Caco-2 (cell line): Measurements from ENCODE around the gene SMCO2. TPM values are rescaled to one million over a fixed set of nuclear protein-coding genes. Genes with fewer than 3 reads are reported as not detected.

ENCODE experiments used
- BruUV-seq: library from RNA; stranded (reverse); fragments of 400-500 nt; replicated peaks from 2 replicates; lab custom pipeline; 2021; lab: Mats Ljungman, UMichigan
- CTCF ChIA-PET: fragments of 300-600 bp; sonication (Branson Sonifier 250); formaldehyde crosslinking; loops from one replicate; lab custom pipeline; 2022; ENCODE audit warnings: antibody characterized with exemption; lab: Charles Lee
- POLR2A ChIA-PET: fragments of 300-600 bp; sonication (Branson Sonifier 250); formaldehyde crosslinking; loops from one replicate; lab custom pipeline; 2022; ENCODE audit warnings: antibody characterized with exemption; lab: Charles Lee
- DNase-seq, 2 experiments: peaks; one replicate each; pipeline versions ENCODE4 v3.0.0 to v3.0.0-alpha.2; 2020 to 2022
- H3K27me3 ChIP-seq: replicated peaks from 2 replicates; pipeline ENCODE4 v1.6.0; 2011; ENCODE audit warnings: low read length; ENCODE audit not compliant: control insufficient read depth, insufficient read depth
- H3K36me3 ChIP-seq: 2 replicates; pipeline ENCODE4 v1.5.1; 2011; ENCODE audit warnings: low read length; ENCODE audit not compliant: control insufficient read depth, insufficient read depth
- H3K4me1 ChIP-seq: fragments of 250-450 bp; sonication (Bioruptor Pico); 2 replicates; pipeline ENCODE4 v1.5.1; 2020; ENCODE audit warnings: mild to moderate bottlenecking
- H3K4me3 ChIP-seq: 2 replicates; pipeline ENCODE4 v1.5.1; 2011; ENCODE audit warnings: low read depth, mild to moderate bottlenecking, control low read depth, low read length
- H3K9me3 ChIP-seq: fragments of 250-450 bp; sonication (Bioruptor Pico); 2 replicates; pipeline ENCODE4 v1.5.1; 2020; ENCODE audit warnings: mild to moderate bottlenecking, moderate library complexity
- H3K27ac Mint-ChIP-seq: one replicate; pipeline ENCODE4 v1.8.0; 2022; ENCODE audit warnings: mixed read lengths; ENCODE audit not compliant: unreplicated experiment
- H3K27me3 Mint-ChIP-seq: one replicate; pipeline ENCODE4 v1.8.0; 2022; ENCODE audit warnings: mixed read lengths; ENCODE audit not compliant: insufficient read depth, unreplicated experiment
- H3K36me3 Mint-ChIP-seq: one replicate; pipeline ENCODE4 v1.8.0; 2022; ENCODE audit warnings: mild to moderate bottlenecking, mixed read lengths; ENCODE audit not compliant: insufficient read depth, unreplicated experiment
- H3K4me1 Mint-ChIP-seq: one replicate; pipeline ENCODE4 v1.8.0; 2022; ENCODE audit warnings: low read depth, mixed read lengths; ENCODE audit not compliant: unreplicated experiment
- H3K4me3 Mint-ChIP-seq: one replicate; pipeline ENCODE4 v1.8.0; 2022; ENCODE audit warnings: mild to moderate bottlenecking, moderate library complexity, mixed read lengths; ENCODE audit not compliant: unreplicated experiment
- H3K9me3 Mint-ChIP-seq: one replicate; pipeline ENCODE4 v1.8.0; 2022; ENCODE audit warnings: mixed read lengths; ENCODE audit not compliant: unreplicated experiment
- CTCF ChIP-seq, 2 experiments: fragments of 200-600 bp in 1 of 2; IDR thresholded peaks; 1 replicate in 1 of 2; 2 replicates in 1 of 2; pipeline versions ENCODE4 v1.5.1 to v1.8.0; 2011 to 2022; ENCODE audit warnings: antibody characterized with exemption in 1 of 2, control low read depth in 1 of 2, inconsistent platforms in 1 of 2, low read depth in 1 of 2, low read length in 1 of 2, mild to moderate bottlenecking in 1 of 2, moderate library complexity in 1 of 2; ENCODE audit not compliant: insufficient read depth in 1 of 2, severe bottlenecking in 1 of 2, unreplicated experiment in 1 of 2
- intact Hi-C: fragments of 100-400 bp; cut with micrococcal nuclease; formaldehyde crosslinking; loops from one replicate; pipeline ENCODE4 v1.10.0; 2022; ENCODE audit not compliant: unreplicated experiment
- total RNA-seq: library from RNA; stranded (reverse); gene quantifications from 2 replicates; pipeline ENCODE4 v1.2.3, GENCODE V29; 2022

The SMCO2 gene
- total RNA-seq, 1 experiment from 2014 or later, result 0.93 TPM

DNA sequence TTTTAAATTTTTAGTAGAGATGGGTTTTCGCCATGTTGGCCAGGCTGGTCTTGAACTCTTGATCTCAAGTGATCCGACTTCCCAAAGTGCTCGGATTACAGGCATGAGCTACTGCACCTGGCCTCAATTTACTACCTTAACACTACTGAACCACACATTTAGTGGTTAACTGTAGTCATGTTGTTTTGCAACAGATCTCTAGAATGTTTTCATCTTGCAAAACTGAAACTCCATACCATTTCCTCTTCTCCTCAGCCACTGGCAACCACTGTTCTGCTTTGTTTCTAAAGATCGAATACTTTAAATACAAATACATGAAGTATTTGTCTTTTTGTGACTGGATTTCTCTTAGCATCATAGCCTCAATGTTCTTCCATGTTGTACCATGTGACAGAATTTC, 15.4 kb upstream of the SMCO2 start:
- H3K27me3 ChIP-seq, result no peaks in the 10 kb centered on the region
- DNase-seq, result no peak
- H3K9me3 ChIP-seq, result no peaks in the 10 kb centered on the region
- Mint-ChIP-seq H3K9me3 (peaks cover 8% of the 10 kb centered on the region), H3K27me3 (no peaks in the 10 kb centered on the region), H3K36me3 (no peaks in the 10 kb centered on the region), H3K27ac (no peak overlapping the region), H3K4me3 (no peak overlapping the region), H3K4me1 (peaks cover 21% of the 10 kb centered on the region)
- POLR2A ChIA-PET, result no interaction called here
- CTCF ChIA-PET, result no interaction called here
- no peaks in the 10 kb centered on the region for H3K4me1 ChIP-seq
- BruUV-seq, result no TSS peak
- intact Hi-C loops, result no loop called here
- TF ChIP-seq CTCF (IDR thresholded peaks at IDR 0.05; ENCODE audit: insufficient read depth in 1 of 2, low read depth in 1 of 2, low read length in 1 of 2, severe bottlenecking in 1 of 2, unreplicated experiment in 1 of 2), result no peak
- H3K4me3 ChIP-seq, result no peak overlapping the region
- H3K36me3 ChIP-seq, result no peaks in the 10 kb centered on the region

DNA sequence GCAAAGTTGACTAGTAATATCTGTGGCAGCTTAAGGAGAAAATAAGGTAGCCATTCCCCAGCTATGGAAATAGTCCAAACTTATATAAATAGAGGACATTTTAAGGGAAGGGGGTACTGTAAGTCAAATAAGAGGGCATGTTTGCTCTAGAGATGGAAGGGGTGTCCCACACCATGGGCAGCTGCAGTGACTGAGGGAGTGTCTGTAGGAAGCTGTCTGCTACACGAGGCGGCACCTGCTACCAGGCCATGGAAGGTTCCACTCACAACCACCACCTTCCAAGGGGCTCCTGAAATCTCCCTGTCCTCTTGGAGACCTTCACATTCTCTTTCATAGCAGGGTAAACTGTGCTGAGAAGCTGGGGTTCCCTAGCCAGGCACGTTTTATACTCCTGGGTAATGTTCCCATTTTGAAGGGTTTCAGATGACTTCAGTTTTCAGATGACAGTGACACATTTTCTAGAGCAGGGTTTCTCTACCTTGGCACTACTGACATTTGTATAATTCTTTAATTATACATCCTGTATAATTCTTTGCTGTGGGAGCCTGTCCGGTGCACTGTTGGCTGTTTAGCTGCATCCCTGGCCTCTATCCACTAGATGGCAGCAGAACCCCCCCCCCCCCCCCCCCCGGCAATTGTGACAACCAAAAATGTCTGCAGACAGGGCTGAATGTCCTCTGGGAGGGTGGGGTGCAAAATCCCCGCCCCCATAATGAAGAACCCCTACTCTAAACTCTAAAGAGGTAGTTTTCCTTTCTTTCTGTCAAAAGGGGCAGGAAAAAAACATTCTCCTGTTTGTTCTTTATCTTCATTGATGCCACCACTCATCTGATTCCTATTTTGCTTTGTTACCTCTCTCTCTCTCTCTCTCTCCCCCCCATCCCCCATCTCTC, 11.6 kb upstream of the SMCO2 start:
- Histone ChIP-seq H3K36me3 (no peaks in the 10 kb centered on the region), H3K9me3 (no peaks in the 10 kb centered on the region), H3K27me3 (no peaks in the 10 kb centered on the region), H3K4me3 (no peak overlapping the region), H3K4me1 (0 out of 2 replicates have a peak, but pooled peaks cover 3% of the 10 kb centered on the region)
- intact Hi-C loops, result loop anchor here (1.0 to 2.0 kb wide), 6 partner anchors 54 to 268 kb away; partner anchors contain the start of gene PPFIBP1
- TF ChIP-seq CTCF (IDR thresholded peaks at IDR 0.05; ENCODE audit: insufficient read depth in 1 of 2, low read depth in 1 of 2, low read length in 1 of 2, severe bottlenecking in 1 of 2, unreplicated experiment in 1 of 2), result peak; percentile 53 to 77
- DNase-seq, result peak in 1 of 2 experiments; percentile 19
- CTCF ChIA-PET, result interaction anchor here (0.5 to 1.6 kb wide), 8 partner anchors 9 to 131 kb away, joined by 3 to 17 read pairs (median 4); partner anchors contain the start of gene PPFIBP1
- Mint-ChIP-seq H3K4me1 (peaks cover 16% of the 10 kb centered on the region), H3K36me3 (no peaks in the 10 kb centered on the region), H3K9me3 (peaks cover 8% of the 10 kb centered on the region), H3K27me3 (no peaks in the 10 kb centered on the region), H3K4me3 (no peak overlapping the region), H3K27ac (no peak overlapping the region)
- POLR2A ChIA-PET, result interaction anchor here (0.5 to 1.5 kb wide), 3 partner anchors 89 to 199 kb away, joined by 4 to 7 read pairs (median 6); partner anchors contain the start of gene PPFIBP1
- no TSS peak for BruUV-seq

DNA sequence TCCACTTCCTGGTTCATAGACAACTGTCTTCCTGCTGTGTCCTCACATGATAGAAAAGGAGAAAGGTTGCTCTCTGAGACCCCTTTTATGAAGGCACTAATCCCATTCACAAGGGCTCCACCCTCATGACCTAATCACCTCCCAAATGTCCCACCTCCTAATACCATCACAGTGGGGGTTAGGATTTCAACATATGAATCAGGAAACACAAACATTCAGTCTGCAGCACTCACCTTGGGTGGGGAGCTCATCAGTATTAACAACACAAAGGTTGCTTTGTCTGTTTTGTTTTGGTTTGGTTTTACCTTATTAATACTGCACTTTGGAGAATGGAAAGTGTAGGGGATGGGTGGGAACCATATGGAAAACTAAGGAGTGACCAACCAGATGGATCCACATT, 10.5 kb upstream of the SMCO2 start:
- CTCF ChIA-PET, result interaction anchor here (1.8 kb wide), 1 partner anchor 11 kb away, joined by 8 read pairs; no protein-coding TSS in a partner anchor

More for the DNA sequence above, 10.5 kb upstream of the SMCO2 start:
- Histone ChIP-seq H3K4me3 (no peak overlapping the region), H3K9me3 (no peaks in the 10 kb centered on the region), H3K4me1 (0 out of 2 replicates have a peak, but pooled peaks cover 3% of the 10 kb centered on the region), H3K27me3 (no peaks in the 10 kb centered on the region), H3K36me3 (no peaks in the 10 kb centered on the region)
- Mint-ChIP-seq H3K9me3 (peaks cover 8% of the 10 kb centered on the region), H3K36me3 (no peaks in the 10 kb centered on the region), H3K27ac (no peak overlapping the region), H3K27me3 (no peaks in the 10 kb centered on the region), H3K4me3 (no peak overlapping the region), H3K4me1 (peaks cover 15% of the 10 kb centered on the region)
- no peak for TF ChIP-seq CTCF (IDR thresholded peaks at IDR 0.05; ENCODE audit: insufficient read depth in 1 of 2, low read depth in 1 of 2, low read length in 1 of 2, severe bottlenecking in 1 of 2, unreplicated experiment in 1 of 2)
- intact Hi-C loops, result no loop called here
- no peak for DNase-seq
- no TSS peak for BruUV-seq
- POLR2A ChIA-PET, result no interaction called here
